ENCODE data around the gene CPA3.

Gene CPA3

GRCh38 chr3:148861277-148861869, 3.7 kb upstream of the CPA3 start:
- Histone ChIP-seq H3K4me3 (ENCODE audit: low read depth, low read length) (no peak overlapping the region), H3K36me3 (ENCODE audit: insufficient read depth, low read length) (no peaks in the 10 kb centered on the region), H3K27ac (ENCODE audit: low read depth, low read length) (no peak overlapping the region), H3K4me1 (ENCODE audit: control insufficient read depth, insufficient read depth, low read length, unreplicated experiment) (no peaks in the 10 kb centered on the region), H3K27me3 (ENCODE audit: insufficient read depth, low read length) (no peaks in the 10 kb centered on the region), H3K79me2 (ENCODE audit: control insufficient read depth, insufficient read depth, low read length, unreplicated experiment) (no peaks in the 10 kb centered on the region), H2AFZ (ENCODE audit: low read length, unreplicated experiment) (no peak overlapping the region)

GRCh38 chr3:148863297-148863696, 1.8 kb upstream of the CPA3 start:
- Histone ChIP-seq H3K27me3 (ENCODE audit: insufficient read depth, low read length) (no peaks in the 10 kb centered on the region), H3K4me1 (ENCODE audit: control insufficient read depth, insufficient read depth, low read length, unreplicated experiment) (no peaks in the 10 kb centered on the region), H2AFZ (ENCODE audit: low read length, unreplicated experiment) (no peak overlapping the region), H3K79me2 (ENCODE audit: control insufficient read depth, insufficient read depth, low read length, unreplicated experiment) (no peaks in the 10 kb centered on the region), H3K36me3 (ENCODE audit: insufficient read depth, low read length) (no peaks in the 10 kb centered on the region), H3K27ac (ENCODE audit: low read depth, low read length) (no peak overlapping the region), H3K4me3 (ENCODE audit: low read depth, low read length) (no peak overlapping the region)

- Histone ChIP-seq H3K4me1 (ENCODE audit: control insufficient read depth, insufficient read depth, low read length, unreplicated experiment) (no peaks in the 10 kb centered on the region), H2AFZ (ENCODE audit: low read length, unreplicated experiment) (no peak overlapping the region), H3K36me3 (ENCODE audit: insufficient read depth, low read length) (no peaks in the 10 kb centered on the region), H3K27ac (ENCODE audit: low read depth, low read length) (no peak overlapping the region), H3K4me3 (ENCODE audit: low read depth, low read length) (no peak overlapping the region), H3K79me2 (ENCODE audit: control insufficient read depth, insufficient read depth, low read length, unreplicated experiment) (no peaks in the 10 kb centered on the region), H3K27me3 (ENCODE audit: insufficient read depth, low read length) (no peaks in the 10 kb centered on the region)
Measured at GRCh38 chr3:148863814-148864213, 1.3 kb upstream of the CPA3 start.

GRCh38 chr3:148866261-148866660, 1.2 kb downstream of the CPA3 start:
- no peak overlapping the region for H3K4me3 ChIP-seq (ENCODE audit: low read depth, low read length)
- no peaks in the 10 kb centered on the region for H3K79me2 ChIP-seq (ENCODE audit: control insufficient read depth, insufficient read depth, low read length, unreplicated experiment)
- no peaks in the 10 kb centered on the region for H3K4me1 ChIP-seq (ENCODE audit: control insufficient read depth, insufficient read depth, low read length, unreplicated experiment)
- H3K27me3 ChIP-seq (ENCODE audit: insufficient read depth, low read length) = no peaks in the 10 kb centered on the region
- H3K36me3 ChIP-seq (ENCODE audit: insufficient read depth, low read length) = no peaks in the 10 kb centered on the region
- no peak overlapping the region for H3K27ac ChIP-seq (ENCODE audit: low read depth, low read length)
- H2AFZ ChIP-seq (ENCODE audit: low read length, unreplicated experiment) = no peak overlapping the region

- no peak overlapping the region for H3K4me3 ChIP-seq (ENCODE audit: low read depth, low read length)
Measured at GRCh38 chr3:148873270-148873927, 8.3 kb downstream of the CPA3 start.

GRCh38 chr3:148873977-148874376, 8.9 kb downstream of the CPA3 start:
- no peak overlapping the region for H3K27ac ChIP-seq (ENCODE audit: low read depth, low read length)
- H3K4me3 ChIP-seq (ENCODE audit: low read depth, low read length) = no peak overlapping the region
- H3K4me1 ChIP-seq (ENCODE audit: control insufficient read depth, insufficient read depth, low read length, unreplicated experiment) = peaks cover under 1% of the 10 kb centered on the region
- no peaks in the 10 kb centered on the region for H3K36me3 ChIP-seq (ENCODE audit: insufficient read depth, low read length)
- no peak overlapping the region for H2AFZ ChIP-seq (ENCODE audit: low read length, unreplicated experiment)
- no peaks in the 10 kb centered on the region for H3K27me3 ChIP-seq (ENCODE audit: insufficient read depth, low read length)
- no peaks in the 10 kb centered on the region for H3K79me2 ChIP-seq (ENCODE audit: control insufficient read depth, insufficient read depth, low read length, unreplicated experiment)

More at GRCh38 chr3:148873270-148873927, 8.3 kb downstream of the CPA3 start:
- H3K36me3 ChIP-seq (ENCODE audit: insufficient read depth, low read length) = no peaks in the 10 kb centered on the region
- H3K27me3 ChIP-seq (ENCODE audit: insufficient read depth, low read length) = no peaks in the 10 kb centered on the region
- H3K27ac ChIP-seq (ENCODE audit: low read depth, low read length) = no peak overlapping the region
- H3K79me2 ChIP-seq (ENCODE audit: control insufficient read depth, insufficient read depth, low read length, unreplicated experiment) = no peaks in the 10 kb centered on the region
- no peak overlapping the region for H2AFZ ChIP-seq (ENCODE audit: low read length, unreplicated experiment)
- no peaks in the 10 kb centered on the region for H3K4me1 ChIP-seq (ENCODE audit: control insufficient read depth, insufficient read depth, low read length, unreplicated experiment)

- H3K27ac ChIP-seq (ENCODE audit: low read depth, low read length) = no peak overlapping the region
- H3K4me1 ChIP-seq (ENCODE audit: control insufficient read depth, insufficient read depth, low read length, unreplicated experiment) = peaks cover 32% of the 10 kb centered on the region
- H2AFZ ChIP-seq (ENCODE audit: low read length, unreplicated experiment) = no peak overlapping the region
- no peak overlapping the region for H3K4me3 ChIP-seq (ENCODE audit: low read depth, low read length)
- no peaks in the 10 kb centered on the region for H3K79me2 ChIP-seq (ENCODE audit: control insufficient read depth, insufficient read depth, low read length, unreplicated experiment)
- H3K27me3 ChIP-seq (ENCODE audit: insufficient read depth, low read length) = no peaks in the 10 kb centered on the region
- H3K36me3 ChIP-seq (ENCODE audit: insufficient read depth, low read length) = no peaks in the 10 kb centered on the region
Measured at GRCh38 chr3:148878095-148878494, 13.0 kb downstream of the CPA3 start.

GRCh38 chr3:148879256-148879655, 14.2 kb downstream of the CPA3 start:
- Histone ChIP-seq H3K36me3 (ENCODE audit: insufficient read depth, low read length) (no peaks in the 10 kb centered on the region), H2AFZ (ENCODE audit: low read length, unreplicated experiment) (no peak overlapping the region), H3K27ac (ENCODE audit: low read depth, low read length) (no peak overlapping the region), H3K79me2 (ENCODE audit: control insufficient read depth, insufficient read depth, low read length, unreplicated experiment) (no peaks in the 10 kb centered on the region), H3K4me3 (ENCODE audit: low read depth, low read length) (no peak overlapping the region), H3K27me3 (ENCODE audit: insufficient read depth, low read length) (no peaks in the 10 kb centered on the region), H3K4me1 (ENCODE audit: control insufficient read depth, insufficient read depth, low read length, unreplicated experiment) (peaks cover 32% of the 10 kb centered on the region)

GRCh38 chr3:148880681-148881080, 15.6 kb downstream of the CPA3 start:
- Histone ChIP-seq H3K36me3 (ENCODE audit: insufficient read depth, low read length) (no peaks in the 10 kb centered on the region), H3K79me2 (ENCODE audit: control insufficient read depth, insufficient read depth, low read length, unreplicated experiment) (no peaks in the 10 kb centered on the region), H3K27me3 (ENCODE audit: insufficient read depth, low read length) (no peaks in the 10 kb centered on the region), H3K27ac (ENCODE audit: low read depth, low read length) (peak overlapping the region; percentile 31), H3K4me3 (ENCODE audit: low read depth, low read length) (no peak overlapping the region), H2AFZ (ENCODE audit: low read length, unreplicated experiment) (no peak overlapping the region), H3K4me1 (ENCODE audit: control insufficient read depth, insufficient read depth, low read length, unreplicated experiment) (peaks cover 32% of the 10 kb centered on the region)

- Histone ChIP-seq H3K4me3 (ENCODE audit: low read depth, low read length) (no peak overlapping the region), H3K36me3 (ENCODE audit: insufficient read depth, low read length) (no peaks in the 10 kb centered on the region), H3K4me1 (ENCODE audit: control insufficient read depth, insufficient read depth, low read length, unreplicated experiment) (peaks cover 32% of the 10 kb centered on the region), H3K79me2 (ENCODE audit: control insufficient read depth, insufficient read depth, low read length, unreplicated experiment) (no peaks in the 10 kb centered on the region), H3K27me3 (ENCODE audit: insufficient read depth, low read length) (no peaks in the 10 kb centered on the region), H3K27ac (ENCODE audit: low read depth, low read length) (peak overlapping the region; percentile 31), H2AFZ (ENCODE audit: low read length, unreplicated experiment) (no peak overlapping the region)
Measured at GRCh38 chr3:148881286-148881685, 16.2 kb downstream of the CPA3 start.

- peaks cover 32% of the 10 kb centered on the region for H3K4me1 ChIP-seq (ENCODE audit: control insufficient read depth, insufficient read depth, low read length, unreplicated experiment)
- peak overlapping the region; percentile 39; the same call in 1 of the 2 replicates for H3K4me3 ChIP-seq (ENCODE audit: low read depth, low read length)
- peak overlapping the region; percentile 43 for H2AFZ ChIP-seq (ENCODE audit: low read length, unreplicated experiment)
- H3K27ac ChIP-seq (ENCODE audit: low read depth, low read length) = no peak overlapping the region
- H3K79me2 ChIP-seq (ENCODE audit: control insufficient read depth, insufficient read depth, low read length, unreplicated experiment) = no peaks in the 10 kb centered on the region
- H3K27me3 ChIP-seq (ENCODE audit: insufficient read depth, low read length) = no peaks in the 10 kb centered on the region
- H3K36me3 ChIP-seq (ENCODE audit: insufficient read depth, low read length) = no peaks in the 10 kb centered on the region
Measured at GRCh38 chr3:148882288-148882687, 17.2 kb downstream of the CPA3 start.

All from ACC112 (cell line).